ENCODE results near the gene GPR84. TPM values are rescaled to one million over a fixed set of nuclear protein-coding genes. Genes with fewer than 3 reads are reported as not detected.

GPR84 gene
- total and polyA plus RNA-seq, 2 of the 13 experiments (the other 11 are each of a cell fraction or from before 2014, with no cell fraction given), result not detected

DNA sequence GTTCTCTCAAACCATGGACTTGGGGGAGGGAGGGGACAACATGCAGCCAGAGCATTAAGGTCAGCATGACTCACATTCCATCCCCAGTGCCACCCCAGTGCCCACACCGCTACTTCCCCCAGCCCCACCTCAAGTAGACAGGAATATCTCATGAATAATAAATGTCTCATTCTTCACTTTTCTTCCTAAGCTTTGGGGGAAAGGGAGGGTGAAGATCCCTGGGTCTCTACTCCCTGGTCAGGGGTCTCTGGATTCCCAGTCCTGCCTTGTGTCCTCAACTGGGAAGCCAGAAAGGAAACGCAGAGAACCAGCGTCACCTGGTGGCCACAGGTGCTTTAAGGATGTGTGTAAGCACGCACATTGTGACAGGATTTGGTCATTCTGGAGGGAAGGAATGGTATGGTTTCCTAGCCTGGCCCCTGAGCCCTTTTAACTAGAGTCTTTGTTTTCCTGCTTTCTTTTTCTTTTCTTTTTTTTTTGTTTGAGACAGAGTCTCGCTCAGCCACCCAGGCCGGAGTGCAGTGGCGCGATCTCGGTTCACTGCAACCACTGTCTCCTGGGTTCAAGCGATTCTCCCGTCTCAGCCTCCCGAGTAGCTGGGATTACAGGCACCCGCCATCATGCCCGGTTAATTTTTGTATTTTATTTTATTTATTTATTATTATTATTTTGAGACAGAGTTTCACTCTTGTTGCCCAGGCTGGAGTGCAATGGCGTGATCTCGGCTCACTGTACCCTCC lies 3.4 kb downstream of the GPR84 start (continued):
- TF ChIP-seq, protein P1, sequence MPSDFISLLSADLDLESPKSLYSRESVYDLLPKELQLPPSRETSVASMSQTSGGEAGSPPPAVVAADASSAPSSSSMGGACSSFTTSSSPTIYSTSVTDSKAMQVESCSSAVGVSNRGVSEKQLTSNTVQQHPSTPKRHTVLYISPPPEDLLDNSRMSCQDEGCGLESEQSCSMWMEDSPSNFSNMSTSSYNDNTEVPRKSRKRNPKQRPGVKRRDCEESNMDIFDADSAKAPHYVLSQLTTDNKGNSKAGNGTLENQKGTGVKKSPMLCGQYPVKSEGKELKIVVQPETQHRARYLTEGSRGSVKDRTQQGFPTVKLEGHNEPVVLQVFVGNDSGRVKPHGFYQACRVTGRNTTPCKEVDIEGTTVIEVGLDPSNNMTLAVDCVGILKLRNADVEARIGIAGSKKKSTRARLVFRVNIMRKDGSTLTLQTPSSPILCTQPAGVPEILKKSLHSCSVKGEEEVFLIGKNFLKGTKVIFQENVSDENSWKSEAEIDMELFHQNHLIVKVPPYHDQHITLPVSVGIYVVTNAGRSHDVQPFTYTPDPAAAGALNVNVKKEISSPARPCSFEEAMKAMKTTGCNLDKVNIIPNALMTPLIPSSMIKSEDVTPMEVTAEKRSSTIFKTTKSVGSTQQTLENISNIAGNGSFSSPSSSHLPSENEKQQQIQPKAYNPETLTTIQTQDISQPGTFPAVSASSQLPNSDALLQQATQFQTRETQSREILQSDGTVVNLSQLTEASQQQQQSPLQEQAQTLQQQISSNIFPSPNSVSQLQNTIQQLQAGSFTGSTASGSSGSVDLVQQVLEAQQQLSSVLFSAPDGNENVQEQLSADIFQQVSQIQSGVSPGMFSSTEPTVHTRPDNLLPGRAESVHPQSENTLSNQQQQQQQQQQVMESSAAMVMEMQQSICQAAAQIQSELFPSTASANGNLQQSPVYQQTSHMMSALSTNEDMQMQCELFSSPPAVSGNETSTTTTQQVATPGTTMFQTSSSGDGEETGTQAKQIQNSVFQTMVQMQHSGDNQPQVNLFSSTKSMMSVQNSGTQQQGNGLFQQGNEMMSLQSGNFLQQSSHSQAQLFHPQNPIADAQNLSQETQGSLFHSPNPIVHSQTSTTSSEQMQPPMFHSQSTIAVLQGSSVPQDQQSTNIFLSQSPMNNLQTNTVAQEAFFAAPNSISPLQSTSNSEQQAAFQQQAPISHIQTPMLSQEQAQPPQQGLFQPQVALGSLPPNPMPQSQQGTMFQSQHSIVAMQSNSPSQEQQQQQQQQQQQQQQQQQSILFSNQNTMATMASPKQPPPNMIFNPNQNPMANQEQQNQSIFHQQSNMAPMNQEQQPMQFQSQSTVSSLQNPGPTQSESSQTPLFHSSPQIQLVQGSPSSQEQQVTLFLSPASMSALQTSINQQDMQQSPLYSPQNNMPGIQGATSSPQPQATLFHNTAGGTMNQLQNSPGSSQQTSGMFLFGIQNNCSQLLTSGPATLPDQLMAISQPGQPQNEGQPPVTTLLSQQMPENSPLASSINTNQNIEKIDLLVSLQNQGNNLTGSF (CRISPR knock-in tag; IDR thresholded peaks at IDR 0.05), result no peak
- no peak for TF ChIP-seq RELA (CRISPR knock-in tag; IDR thresholded peaks at IDR 0.05)
- no peak for TF ChIP-seq ZFAT (CRISPR knock-in tag; conservative IDR thresholded peaks at IDR 0.05)
- TF ChIP-seq ZFP41 (CRISPR knock-in tag; IDR thresholded peaks at IDR 0.05; ENCODE audit: borderline replicate concordance), result no peak
- TF ChIP-seq, protein P2, sequence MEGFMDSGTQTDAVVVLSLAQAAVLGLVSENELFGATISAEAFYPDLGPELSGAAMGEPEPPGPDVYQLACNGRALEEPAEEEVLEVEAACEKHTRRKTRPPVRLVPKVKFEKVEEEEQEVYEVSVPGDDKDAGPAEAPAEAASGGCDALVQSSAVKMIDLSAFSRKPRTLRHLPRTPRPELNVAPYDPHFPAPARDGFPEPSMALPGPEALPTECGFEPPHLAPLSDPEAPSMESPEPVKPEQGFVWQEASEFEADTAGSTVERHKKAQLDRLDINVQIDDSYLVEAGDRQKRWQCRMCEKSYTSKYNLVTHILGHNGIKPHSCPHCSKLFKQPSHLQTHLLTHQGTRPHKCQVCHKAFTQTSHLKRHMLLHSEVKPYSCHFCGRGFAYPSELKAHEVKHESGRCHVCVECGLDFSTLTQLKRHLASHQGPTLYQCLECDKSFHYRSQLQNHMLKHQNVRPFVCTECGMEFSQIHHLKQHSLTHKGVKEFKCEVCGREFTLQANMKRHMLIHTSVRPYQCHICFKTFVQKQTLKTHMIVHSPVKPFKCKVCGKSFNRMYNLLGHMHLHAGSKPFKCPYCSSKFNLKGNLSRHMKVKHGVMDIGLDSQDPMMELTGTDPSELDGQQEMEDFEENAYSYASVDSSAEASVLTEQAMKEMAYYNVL (CRISPR knock-in tag; IDR thresholded peaks at IDR 0.05; ENCODE audit: borderline replicate concordance), result 0 out of 2 replicates have a peak, but pooled peaks have one; percentile 49
- 0 out of 2 replicates have a peak, but pooled peaks have one; percentile 37 for TF ChIP-seq ZNF230 (CRISPR knock-in tag; IDR thresholded peaks at IDR 0.05)
- no peak for TF ChIP-seq IRX3 (CRISPR knock-in tag; IDR thresholded peaks at IDR 0.05; ENCODE audit: borderline replicate concordance, low read depth)
- TF ChIP-seq PCBP1 (IDR thresholded peaks at IDR 0.05; ENCODE audit: borderline replicate concordance, low read depth, low read length), result no peak
- TF ChIP-seq U2AF1 (optimal IDR thresholded peaks at IDR 0.05; ENCODE audit: low read depth, low read length), result no peak
- TF ChIP-seq ZNF589 (CRISPR knock-in tag; conservative IDR thresholded peaks at IDR 0.05), result no peak
- TF ChIP-seq ZKSCAN5 (CRISPR knock-in tag; IDR thresholded peaks at IDR 0.05), result no peak
- TF ChIP-seq ZNF256 (CRISPR knock-in tag; conservative IDR thresholded peaks at IDR 0.05), result no peak
- TF ChIP-seq HNRNPH1 (optimal IDR thresholded peaks at IDR 0.05; ENCODE audit: low read depth, low read length), result no peak
- no peak for TF ChIP-seq KAT7 (CRISPR knock-in tag; IDR thresholded peaks at IDR 0.05; ENCODE audit: borderline replicate concordance)
- no peak; the same call in 1 of the 2 replicates for TF ChIP-seq ZSCAN21 (CRISPR knock-in tag; IDR thresholded peaks at IDR 0.05; ENCODE audit: borderline replicate concordance)
- TF ChIP-seq ARID5B (CRISPR knock-in tag; IDR thresholded peaks at IDR 0.05), result peak; percentile 26
- no peak for TF ChIP-seq ATRX (CRISPR knock-in tag; IDR thresholded peaks at IDR 0.05; ENCODE audit: borderline replicate concordance)
- no peak for TF ChIP-seq GATA4 (IDR thresholded peaks at IDR 0.05; ENCODE audit: borderline replicate concordance, low read depth)
- TF ChIP-seq KLF9 (CRISPR knock-in tag; IDR thresholded peaks at IDR 0.05; ENCODE audit: low read depth), result no peak
